Endometrium (tissue), 2 donors: ENCODE measurements around the gene ARHGAP4.

Experiments used
- FAIRE-seq: peaks from 2 replicates; lab custom pipeline; 2012; peaks lifted over from hg19 to GRCh38; lab: Jason Lieb, UNC
- donor health status: control.
- donor health status: control.

The ARHGAP4 gene

DNA sequence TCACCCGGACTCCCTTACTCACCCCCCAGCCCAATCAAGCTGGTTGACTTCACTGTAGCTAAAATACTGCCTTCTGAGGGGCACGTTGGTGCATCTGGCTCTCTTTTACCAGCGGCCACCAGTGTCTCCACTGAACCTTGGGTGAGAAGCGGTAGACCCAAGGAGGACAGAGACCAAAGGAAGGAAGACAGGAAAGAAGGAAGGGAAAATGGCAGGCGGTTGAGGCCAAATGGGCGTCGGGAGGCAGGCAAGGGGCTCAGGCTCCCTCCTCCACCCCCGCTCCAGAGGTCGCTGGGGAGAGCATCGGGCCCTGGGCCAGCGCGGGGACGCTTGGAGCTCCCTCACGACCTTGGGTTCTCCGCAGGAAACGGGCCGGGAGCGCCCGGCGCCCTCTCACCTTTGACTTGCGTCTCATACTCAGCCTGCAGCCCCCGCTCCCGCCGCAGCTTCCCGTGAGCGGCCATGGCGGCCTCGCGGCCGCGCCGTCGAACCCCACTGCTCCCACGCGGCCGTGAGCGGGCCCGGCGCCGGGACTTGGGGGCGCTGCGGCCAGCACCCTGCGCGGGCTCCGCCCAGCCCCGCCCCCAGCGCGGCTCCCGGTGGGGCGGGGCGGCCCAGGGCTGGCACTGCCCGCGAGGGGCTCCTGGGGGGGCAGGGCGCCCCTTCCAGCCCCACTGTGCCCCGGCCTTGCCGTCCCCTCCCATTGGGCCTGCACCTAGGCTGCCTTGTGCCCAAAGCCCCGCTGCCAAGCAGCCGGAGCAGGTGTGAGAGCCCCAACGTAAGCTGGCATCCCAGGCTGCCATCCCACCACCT is at the start of gene ARHGAP4:
TSS of gene ARHGAP4 (minus strand) at position 526 of the 813 bp plus-strand sequence. CDS start at position 464, 62 bp downstream.
- no peak for FAIRE-seq

DNA sequence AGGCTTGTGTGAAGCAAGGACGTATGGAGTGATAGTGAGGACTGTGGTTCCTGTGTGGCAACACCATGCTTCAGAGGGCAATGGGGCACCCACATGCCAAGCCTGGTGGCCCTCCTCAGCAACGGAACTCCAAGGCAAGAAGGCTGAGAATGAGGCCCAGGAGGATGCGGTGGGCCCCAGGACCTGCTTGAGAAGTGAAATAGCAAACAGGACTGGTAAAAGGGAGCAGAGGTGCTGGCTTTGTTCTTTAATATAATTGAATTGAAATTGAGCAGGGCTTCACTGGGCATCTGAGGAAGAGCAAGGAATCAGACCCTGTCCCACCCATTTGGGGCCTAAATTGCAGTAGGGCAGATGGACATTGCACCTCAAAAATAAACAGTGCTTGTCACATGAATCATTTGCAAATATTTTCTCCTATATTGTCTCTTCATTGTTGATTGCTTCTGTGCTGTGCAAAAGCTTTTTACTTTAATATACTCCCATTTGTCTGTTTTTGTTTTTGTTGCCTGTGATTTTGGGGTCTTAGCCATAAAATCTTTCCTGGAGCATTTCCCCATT is 48.7 kb upstream of the ARHGAP4 start:
- no peak for FAIRE-seq

DNA sequence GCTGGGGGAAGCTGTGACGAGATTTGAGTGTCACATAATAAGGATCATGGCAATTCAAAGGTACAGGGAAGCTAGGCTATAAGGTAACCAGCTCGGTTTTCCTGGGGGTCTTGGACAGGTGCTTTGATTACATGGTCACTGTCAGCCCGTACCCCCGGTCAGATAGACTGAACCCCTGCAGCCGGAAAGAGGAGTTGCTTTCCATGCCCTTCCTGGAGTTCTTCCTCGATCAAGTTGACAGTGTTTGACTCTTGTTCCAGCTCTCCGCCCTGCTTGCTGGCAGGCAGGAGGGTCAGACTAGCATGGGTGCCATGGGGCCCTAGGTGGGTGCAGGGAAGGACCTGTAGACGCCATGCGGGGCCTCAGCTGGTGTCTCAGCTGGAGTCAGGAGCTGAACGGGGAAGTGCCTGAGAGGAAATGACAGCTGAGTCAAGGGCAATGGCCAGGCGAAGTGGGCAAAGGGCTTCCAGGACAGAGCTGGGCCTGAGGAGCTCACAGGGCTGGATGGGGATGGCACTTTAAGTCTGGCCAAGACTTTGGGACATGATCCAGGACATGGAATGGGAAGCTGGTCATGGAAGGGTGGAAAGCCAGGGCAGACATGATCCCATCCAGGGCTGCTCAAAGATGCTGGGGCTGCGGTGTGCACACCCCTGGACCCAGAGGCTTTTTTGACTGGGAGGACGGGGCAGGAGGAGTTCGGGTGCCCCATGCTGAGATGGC is 48.1 kb upstream of the ARHGAP4 start:
- no peak for FAIRE-seq

DNA sequence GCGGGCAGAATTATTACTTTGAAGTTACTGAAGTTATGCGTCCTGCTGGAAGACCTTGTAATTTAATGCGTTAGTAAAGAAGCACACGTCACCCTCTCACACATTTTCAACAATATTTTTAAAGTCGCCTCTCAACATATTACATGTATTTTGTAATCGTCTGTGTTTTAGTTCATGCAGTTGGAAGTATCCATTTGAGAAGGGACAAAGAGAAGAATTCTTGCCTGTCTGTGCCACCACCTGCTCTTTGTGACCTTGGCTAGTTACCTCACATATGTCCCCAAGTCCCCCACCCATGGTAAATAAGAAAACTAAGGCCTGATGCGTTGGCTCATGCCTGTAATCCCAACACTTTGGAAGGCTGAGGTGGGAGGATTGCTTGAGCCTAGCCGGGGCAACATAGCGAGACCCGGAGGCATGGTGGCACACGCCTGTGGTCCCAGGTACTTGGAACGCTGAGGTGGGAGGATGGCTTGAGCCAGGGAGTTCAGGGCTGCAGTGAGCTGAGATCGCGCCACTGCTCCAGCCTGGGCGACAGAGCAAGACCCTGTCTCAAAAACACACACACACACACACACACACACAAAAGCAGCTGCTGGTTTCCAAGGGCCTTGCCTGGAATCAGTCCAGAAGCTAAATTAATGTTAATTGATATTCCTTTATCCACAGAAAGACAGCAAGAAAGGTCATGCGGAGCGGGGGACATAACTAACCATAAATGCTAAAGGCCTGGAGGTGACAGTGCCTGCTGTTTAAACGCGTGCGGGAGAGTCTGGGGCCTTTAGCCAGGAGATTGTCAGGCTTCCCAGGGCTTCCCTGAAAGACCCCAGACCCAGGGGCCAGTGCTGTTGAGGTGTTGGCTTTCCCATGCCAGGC is 47.3 kb upstream of the ARHGAP4 start:
- FAIRE-seq = no peak

DNA sequence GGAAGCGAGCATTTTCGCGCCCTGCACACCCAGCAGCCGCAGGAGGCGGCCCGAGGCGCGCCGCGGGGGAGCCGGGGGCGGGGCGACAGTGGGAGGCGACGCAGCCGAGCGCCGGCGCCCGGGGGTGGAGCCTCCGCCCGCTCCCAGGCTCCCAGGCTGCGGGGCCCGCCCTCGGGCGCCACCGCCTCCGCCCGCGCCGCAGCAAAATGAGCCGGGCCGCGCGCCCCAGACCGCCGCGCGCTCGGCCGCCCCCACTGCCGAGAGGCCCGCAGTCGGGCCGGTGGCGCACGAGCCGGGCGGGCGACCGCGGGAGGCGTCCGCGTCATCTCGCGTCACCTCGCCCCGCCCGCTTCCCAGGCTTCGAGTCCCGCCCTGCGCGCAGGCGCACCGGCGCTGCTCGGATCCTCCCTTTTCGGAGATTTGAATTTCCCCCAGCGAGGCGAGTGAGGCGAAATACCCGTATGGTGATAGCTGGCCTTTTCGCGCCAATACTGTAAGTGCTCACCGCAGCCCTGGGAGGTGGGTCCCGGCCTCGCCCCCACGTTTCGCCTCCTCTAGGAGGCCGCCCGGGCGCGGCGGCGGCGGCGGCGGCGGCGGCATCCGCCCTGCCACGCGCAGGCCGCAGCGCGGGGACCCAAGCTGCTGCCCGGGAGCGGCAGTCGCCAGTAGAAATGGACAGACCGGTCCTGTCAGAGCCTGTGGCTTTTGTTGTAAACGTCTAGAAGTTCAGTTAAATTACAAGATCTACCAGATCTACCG is 46.5 kb upstream of the ARHGAP4 start, which contains the start of gene TMEM187:
TSS of gene TMEM187 (plus strand) at position 387 of the 759 bp plus-strand sequence. CDS start 9,309 bp downstream, outside the sequence.
- no peak for FAIRE-seq

DNA sequence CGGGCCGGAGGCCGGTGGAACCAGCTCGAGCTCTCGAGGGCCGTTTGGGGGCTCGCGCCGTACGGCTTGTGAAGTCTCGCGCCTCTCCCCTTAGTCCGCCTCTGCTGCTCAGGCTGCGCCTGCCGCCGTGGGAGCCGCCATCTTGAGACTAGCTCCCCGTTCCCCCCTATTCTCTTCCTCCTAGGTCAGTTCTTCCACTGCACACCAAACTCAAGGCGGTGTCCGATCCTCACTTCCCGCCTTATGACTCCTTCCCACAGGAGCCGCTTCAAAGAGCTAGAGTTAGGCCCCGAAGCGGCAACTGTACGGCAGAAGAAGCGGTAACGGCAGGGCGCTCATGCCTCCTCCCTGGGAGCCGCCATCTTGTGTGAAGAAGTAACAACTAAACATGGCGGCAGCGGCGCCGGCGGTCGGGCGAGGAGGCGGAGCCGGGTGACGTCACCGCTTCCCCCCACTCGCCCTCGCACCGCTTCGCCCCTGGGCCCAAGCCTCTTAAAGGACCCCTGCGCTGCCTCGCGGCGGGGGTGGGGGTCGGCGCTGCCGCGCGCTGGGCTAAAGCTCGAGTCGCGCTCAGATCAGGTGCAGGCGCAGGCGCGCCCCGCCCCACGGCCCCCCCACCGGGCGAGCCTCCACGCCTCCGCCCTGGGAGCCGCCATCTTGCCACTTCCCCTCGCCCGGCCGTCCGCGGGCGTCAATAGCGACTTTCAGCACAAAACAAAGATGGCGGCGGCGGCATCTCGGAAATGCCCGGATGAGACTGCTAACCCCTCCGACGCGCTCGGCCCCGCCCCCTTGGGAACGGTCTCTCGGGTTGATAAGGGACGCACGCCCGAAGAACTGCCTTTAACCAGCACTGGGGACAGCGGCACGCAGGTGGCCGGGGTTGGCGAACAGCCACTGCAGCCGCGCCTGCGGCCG is 45.6 kb upstream of the ARHGAP4 start, which contains the start of gene HCFC1:
TSS of gene HCFC1 (minus strand) at position 369 of the 918 bp plus-strand sequence. CDS start 978 bp downstream, outside the sequence.
- no peak for FAIRE-seq

DNA sequence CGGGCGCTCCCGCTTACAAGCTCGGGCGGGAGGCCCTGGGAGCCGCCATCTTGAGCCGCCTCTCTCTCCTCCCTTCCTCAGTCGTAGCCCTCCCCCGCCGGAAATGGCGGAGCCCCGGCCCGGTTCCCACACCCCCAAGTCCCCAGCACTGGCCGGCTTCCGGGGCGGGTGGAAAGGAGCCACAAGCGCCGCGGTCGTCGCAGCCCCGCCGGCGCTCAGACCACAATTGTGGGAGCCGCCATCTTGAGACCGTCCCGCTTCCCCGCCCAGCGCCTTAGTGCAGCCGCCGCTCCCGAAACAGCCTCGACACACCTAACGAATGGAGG is 45.0 kb upstream of the ARHGAP4 start:
- FAIRE-seq = no peak

DNA sequence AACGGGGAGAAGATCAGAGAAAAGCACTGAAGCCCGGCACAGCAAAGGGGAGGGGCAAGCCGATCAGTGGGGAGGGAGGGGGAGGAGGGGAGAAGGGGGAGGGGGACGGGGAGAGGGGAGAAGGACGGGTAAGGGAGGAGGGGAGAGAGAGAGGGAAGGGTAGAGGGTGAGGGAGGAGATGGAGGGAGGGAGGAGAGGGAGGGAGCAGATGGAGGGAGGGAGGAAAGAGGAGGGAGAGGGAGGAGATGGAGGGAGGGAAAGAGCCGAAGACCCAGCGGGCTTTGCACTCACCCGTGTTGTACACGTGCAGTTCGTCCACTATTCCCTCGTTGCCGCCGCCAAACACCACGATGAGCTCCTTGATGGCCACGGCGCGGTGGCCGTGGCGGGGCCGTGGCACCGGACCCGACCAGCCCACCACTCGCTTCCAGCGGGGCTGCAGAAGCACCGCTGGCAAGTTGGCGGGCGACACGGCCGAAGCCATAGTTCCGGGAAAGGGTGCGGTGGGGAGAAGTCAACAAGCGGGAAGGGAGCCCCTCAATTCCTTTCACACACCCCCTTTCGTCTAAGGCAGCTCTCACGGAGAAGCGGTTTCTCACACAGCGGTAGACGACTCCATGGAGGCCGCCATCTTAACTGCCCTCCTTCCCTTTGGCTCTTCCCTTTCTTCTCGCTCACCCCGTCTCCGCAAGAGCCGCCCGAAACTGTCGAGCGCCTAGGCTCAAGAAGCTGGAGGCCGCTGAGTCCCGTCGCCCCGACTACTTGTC is 44.5 kb upstream of the ARHGAP4 start:
- FAIRE-seq = no peak

DNA sequence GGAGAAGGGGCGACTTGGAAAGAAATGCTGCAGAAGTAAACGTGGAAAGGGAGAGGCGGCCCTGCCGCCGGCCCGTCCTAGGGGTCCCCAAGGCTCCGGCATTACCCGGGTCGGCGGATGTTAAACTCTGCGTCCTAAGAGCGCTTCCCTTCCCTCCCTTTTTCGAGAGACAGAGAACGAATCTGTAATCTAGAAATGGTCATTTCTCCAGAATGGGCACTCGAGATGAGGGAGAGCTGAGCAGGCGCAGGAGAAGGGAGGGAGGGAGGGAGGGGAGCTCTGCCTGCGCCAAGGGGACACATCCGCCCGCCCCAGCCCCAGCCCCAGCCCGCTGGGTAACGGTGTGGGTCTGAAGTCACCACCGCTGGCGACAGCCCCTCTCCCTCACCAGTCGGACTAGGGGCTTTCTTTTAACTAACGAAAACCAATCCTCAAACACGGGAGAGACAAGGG is 43.9 kb upstream of the ARHGAP4 start:
- FAIRE-seq = no peak

DNA sequence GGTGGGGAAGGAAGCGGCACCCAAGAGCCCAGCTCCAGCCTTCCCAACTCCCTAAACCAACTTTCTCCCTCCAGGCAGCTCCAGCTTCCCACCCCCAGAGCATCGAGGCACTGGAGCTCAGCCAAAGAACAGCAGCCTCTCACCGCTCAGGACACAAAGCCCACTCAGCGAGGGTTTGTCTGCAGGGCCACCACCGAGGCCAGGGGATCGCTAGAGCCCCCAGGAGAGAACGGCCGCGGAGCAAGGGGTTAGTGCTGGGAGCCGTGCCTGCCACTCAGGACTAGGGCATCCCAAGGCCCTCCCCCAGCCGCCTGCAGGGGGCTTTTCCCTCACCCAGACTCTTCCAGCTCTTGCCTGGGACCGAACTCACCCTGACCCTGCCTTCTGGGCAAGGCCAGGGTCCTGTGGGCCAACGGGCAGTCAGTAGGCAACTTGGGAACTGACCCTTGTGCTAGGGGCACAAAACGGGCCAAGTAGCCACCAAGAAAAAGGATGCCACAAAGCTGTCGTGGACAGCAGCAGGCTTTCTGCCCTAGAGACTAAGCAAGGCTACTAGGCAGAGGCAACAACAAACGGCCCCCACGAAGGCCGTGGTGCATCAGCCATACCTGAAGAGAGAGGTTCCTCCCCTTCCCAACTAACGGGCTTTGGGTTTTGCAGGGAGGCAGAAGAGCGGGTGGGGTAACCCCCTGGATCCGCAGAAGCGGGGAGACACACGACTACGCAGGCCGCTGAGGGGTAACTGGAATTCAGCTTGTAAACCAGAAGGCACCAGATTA is 43.2 kb upstream of the ARHGAP4 start:
- no peak for FAIRE-seq

DNA sequence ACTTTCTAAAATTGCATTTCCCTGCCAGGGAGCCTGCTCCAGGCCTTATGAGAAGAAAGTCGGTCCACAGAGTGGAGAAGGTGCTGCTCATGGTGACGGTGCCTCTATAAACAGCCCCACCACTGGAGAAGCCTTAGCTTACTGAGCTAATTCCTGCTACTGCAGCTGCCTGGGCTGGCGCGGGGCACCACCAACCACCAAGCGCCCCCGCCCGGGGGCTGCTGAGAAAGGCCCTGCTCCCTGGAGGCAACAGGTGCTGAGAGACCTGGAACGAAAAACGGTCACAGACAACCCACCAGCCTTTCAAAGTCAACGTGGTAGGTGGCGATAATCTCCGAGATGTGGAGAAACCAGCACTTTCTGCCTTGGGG is 42.7 kb upstream of the ARHGAP4 start:
- FAIRE-seq = no peak

DNA sequence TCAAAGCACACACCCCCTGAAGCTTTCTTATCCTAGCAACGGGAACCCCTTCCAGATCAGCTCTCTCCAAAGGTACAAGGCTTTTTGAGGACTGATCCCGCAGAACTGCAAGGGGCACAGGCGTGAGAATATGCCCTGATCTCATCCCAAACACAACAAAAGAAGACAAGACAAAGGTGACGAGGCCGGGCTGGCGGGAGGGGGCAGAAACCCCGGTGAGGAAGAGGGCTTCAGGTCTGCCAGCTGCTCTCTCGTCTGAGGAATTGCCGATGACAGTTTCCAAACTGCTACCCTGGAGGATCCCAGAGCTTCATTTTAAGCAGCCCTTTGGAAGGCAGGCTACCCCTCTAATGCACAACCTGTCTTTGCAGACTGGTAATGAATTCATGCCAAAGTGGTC is 42.2 kb upstream of the ARHGAP4 start:
- FAIRE-seq = no peak

DNA sequence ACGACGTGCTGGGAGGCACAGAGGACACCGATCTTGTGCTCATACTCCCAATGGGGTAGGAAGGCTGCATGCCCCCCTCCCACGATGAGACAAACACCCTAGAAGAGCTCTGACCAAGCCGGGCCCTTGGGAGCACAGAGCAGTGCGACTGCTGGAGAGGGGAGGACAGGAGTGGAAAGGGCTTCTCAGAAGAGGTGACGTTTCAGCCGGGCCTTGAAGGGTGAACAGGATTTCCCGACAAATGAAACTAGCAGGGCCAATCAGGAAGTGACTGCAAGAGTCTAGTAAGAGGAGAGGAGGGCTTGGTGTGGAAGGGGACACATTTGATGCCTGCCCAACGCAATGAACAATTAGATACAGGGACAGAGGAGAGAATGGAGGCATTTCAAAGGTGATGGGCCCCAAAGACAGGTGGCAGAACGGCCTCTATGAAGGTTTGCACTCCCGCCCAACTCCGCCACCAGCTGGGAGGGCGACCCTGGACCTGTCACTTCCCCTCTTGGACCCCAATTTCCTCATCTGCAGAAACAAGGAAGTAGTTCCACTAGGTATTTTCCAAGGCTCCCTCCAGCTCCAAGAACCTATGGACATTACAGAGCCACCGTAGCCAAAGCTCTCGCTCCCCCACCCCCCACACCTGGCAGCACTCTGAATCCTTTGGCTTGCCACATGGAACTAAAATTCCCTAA is 41.6 kb upstream of the ARHGAP4 start:
- no peak for FAIRE-seq

DNA sequence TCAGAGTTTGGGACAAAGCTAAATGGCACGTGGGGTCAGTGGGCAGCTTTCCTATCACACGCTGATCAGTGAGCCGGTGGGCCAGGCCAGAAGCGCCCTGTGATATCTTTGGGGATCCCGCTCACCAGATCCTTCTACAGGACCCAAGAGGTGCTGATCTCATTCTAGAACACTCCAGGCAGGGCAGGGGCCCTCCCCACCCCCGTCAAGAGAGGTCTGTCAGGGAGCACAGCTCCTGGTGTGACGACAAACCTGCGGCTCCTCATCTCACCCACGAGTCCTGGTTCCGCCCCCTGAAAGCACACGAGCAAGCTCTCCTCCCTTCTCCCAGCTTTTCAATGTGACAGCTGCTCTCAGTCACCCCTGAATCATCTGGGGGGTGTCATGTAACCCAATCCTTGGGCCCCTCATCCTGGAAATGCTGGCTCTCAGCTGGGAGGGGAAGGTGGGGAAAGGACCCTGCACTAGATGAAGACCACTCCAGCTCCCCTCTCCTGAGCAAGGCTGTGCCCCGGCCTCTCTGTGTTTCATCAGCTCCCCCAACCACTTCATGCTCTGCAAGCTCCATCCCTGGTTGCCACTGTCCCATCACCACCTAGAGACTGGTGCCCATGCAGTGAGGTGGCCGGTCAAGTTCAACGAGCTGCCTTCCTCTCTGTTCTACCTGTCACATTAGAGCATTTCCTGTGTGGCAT is 40.9 kb upstream of the ARHGAP4 start:
- FAIRE-seq = no peak

DNA sequence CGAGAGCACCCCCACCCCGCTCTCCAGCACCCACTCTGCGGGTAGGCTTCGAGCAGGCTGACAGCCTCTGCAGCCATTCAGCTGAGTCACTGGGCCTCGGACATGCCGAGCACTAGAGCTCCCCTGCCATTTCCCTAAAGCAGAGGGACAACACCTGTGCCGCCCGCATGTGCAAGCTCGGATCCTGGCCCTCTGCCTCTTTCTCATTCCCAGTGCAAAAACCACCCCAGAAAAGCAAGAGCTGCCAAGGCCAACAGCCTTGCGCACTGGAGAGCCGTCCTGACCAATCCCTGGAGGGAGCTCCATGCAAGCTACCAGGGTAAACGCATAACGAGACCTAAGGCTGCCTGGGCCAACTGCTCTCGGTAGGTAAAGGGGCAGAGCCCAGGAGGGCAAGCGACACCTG is 40.2 kb upstream of the ARHGAP4 start:
- no peak for FAIRE-seq

DNA sequence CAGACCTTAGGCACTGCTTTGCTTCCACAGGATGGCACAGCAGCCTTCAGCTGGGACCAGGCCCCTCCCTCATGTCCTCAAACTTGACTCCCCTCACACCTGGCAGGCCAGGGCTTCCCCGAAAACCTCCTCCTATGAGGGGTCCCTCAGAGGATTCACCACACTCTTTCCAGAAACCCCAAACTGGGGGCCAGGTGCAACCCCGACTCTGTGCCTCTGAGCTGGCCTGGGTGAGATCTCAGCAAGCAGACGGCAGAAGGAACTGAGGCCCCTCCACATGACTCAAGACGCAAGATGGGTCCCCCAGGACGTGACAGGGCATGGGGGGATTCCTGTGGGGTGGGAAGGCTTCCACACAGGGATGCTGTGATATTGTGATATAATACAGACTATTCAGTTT is 39.3 kb upstream of the ARHGAP4 start:
- no peak for FAIRE-seq

DNA sequence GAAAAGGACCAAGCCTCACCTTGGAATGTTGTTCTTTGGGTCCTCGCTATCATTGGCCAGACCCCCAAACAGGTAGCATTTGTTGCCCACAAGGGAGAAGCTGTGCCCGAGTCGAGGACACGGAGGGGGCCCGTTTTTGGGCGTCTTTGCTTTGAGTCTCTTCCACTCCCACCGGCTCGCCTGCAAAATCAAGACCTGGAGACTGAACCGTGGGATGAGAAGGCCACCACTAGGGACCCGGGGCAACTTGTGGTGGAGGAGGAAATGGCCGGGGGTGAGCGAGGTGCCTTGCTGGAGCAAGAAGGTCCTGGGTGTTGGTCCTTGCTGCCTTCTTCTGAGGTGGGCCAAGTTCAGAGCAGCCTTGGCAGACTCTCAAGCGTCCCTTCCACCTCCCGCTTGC is 38.0 kb upstream of the ARHGAP4 start:
- no peak for FAIRE-seq
